Mucosa of stomach (tissue), 1 donor: ENCODE results near the gene DNAH2.

Experiments
- H3K27me3 ChIP-seq: one replicate; pipeline ENCODE4 v1.7.0; 2013; ENCODE audit warnings: mild to moderate bottlenecking, low read length; ENCODE audit not compliant: control insufficient read depth, insufficient read depth
- H3K36me3 ChIP-seq: one replicate; pipeline ENCODE4 v1.7.0; 2013; ENCODE audit warnings: low read length; ENCODE audit not compliant: control insufficient read depth, insufficient read depth
- H3K4me1 ChIP-seq: one replicate; pipeline ENCODE4 v1.7.0; 2013; ENCODE audit warnings: mild to moderate bottlenecking, low read length; ENCODE audit not compliant: control insufficient read depth, insufficient read depth
- H3K4me3 ChIP-seq: one replicate; pipeline ENCODE4 v1.7.0; 2013; ENCODE audit warnings: low read length
- H3K9ac ChIP-seq: one replicate; pipeline ENCODE4 v1.7.0; 2013; ENCODE audit warnings: mild to moderate bottlenecking, low read length, moderate library complexity
- H3K9me3 ChIP-seq: one replicate; pipeline ENCODE4 v1.7.0; 2013; ENCODE audit warnings: mild to moderate bottlenecking, low read length, moderate library complexity; ENCODE audit not compliant: control insufficient read depth
- donor health status: Pancreatic carcinoma.

Gene DNAH2

GRCh38 chr17:7834957-7835813 lies 117.6 kb downstream of the DNAH2 start:
- Histone ChIP-seq H3K4me1 (peaks cover 35% of the 10 kb centered on the region), H3K4me3 (peak overlapping the region; percentile 78)

GRCh38 chr17:7835814-7836595 lies 118.5 kb downstream of the DNAH2 start:
- Histone ChIP-seq H3K27me3 (peaks cover 5% of the 10 kb centered on the region), H3K4me3 (peak overlapping the region; percentile 78), H3K9me3 (no peaks in the 10 kb centered on the region), H3K9ac (peak overlapping the region; percentile 90), H3K36me3 (no peaks in the 10 kb centered on the region), H3K4me1 (peaks cover 36% of the 10 kb centered on the region)

More at GRCh38 chr17:7834957-7835813, 117.6 kb downstream of the DNAH2 start:
- no peaks in the 10 kb centered on the region for H3K36me3 ChIP-seq
- no peaks in the 10 kb centered on the region for H3K9me3 ChIP-seq
- peaks cover 5% of the 10 kb centered on the region for H3K27me3 ChIP-seq
- peak overlapping the region; percentile 90 for H3K9ac ChIP-seq

GRCh38 chr17:7836596-7837407 lies 119.3 kb downstream of the DNAH2 start:
- peaks cover 5% of the 10 kb centered on the region for H3K27me3 ChIP-seq
- peaks cover 41% of the 10 kb centered on the region for H3K4me1 ChIP-seq
- no peaks in the 10 kb centered on the region for H3K36me3 ChIP-seq
- H3K4me3 ChIP-seq = peak overlapping the region; percentile 78
- H3K9me3 ChIP-seq = no peaks in the 10 kb centered on the region
- H3K9ac ChIP-seq = peak overlapping the region; percentile 90

- H3K27me3 ChIP-seq = peaks cover 5% of the 10 kb centered on the region
- peak overlapping the region; percentile 78 for H3K4me3 ChIP-seq
- no peaks in the 10 kb centered on the region for H3K36me3 ChIP-seq
- H3K4me1 ChIP-seq = peaks cover 41% of the 10 kb centered on the region
- H3K9ac ChIP-seq = peak overlapping the region; percentile 90
- H3K9me3 ChIP-seq = no peaks in the 10 kb centered on the region
Observed at GRCh38 chr17:7837408-7838088, 120.0 kb downstream of the DNAH2 start.

- Histone ChIP-seq H3K9ac (peak overlapping the region; percentile 90), H3K4me1 (peaks cover 37% of the 10 kb centered on the region), H3K9me3 (no peaks in the 10 kb centered on the region), H3K4me3 (no peak overlapping the region), H3K36me3 (no peaks in the 10 kb centered on the region), H3K27me3 (no peaks in the 10 kb centered on the region)
Observed at GRCh38 chr17:7838090-7839075, 120.8 kb downstream of the DNAH2 start.

GRCh38 chr17:7839190-7839875 lies 121.8 kb downstream of the DNAH2 start:
- H3K4me1 ChIP-seq = peaks cover 33% of the 10 kb centered on the region
- H3K4me3 ChIP-seq = no peak overlapping the region
- no peaks in the 10 kb centered on the region for H3K27me3 ChIP-seq
- H3K9ac ChIP-seq = peak overlapping the region; percentile 10
- H3K36me3 ChIP-seq = no peaks in the 10 kb centered on the region
- H3K9me3 ChIP-seq = no peaks in the 10 kb centered on the region

GRCh38 chr17:7839876-7840261 lies 122.3 kb downstream of the DNAH2 start:
- Histone ChIP-seq H3K9me3 (no peaks in the 10 kb centered on the region), H3K36me3 (no peaks in the 10 kb centered on the region), H3K4me3 (no peak overlapping the region), H3K4me1 (peaks cover 34% of the 10 kb centered on the region), H3K27me3 (no peaks in the 10 kb centered on the region), H3K9ac (no peak overlapping the region)

- Histone ChIP-seq H3K4me1 (peaks cover 40% of the 10 kb centered on the region), H3K9ac (no peak overlapping the region), H3K9me3 (no peaks in the 10 kb centered on the region), H3K4me3 (no peak overlapping the region), H3K36me3 (no peaks in the 10 kb centered on the region), H3K27me3 (no peaks in the 10 kb centered on the region)
Observed at GRCh38 chr17:7840441-7840840, 122.9 kb downstream of the DNAH2 start.

- H3K36me3 ChIP-seq = no peaks in the 10 kb centered on the region
- no peaks in the 10 kb centered on the region for H3K9me3 ChIP-seq
- no peaks in the 10 kb centered on the region for H3K27me3 ChIP-seq
- H3K4me3 ChIP-seq = no peak overlapping the region
- peak overlapping the region; percentile 96 for H3K9ac ChIP-seq
- H3K4me1 ChIP-seq = peaks cover 43% of the 10 kb centered on the region
Observed at GRCh38 chr17:7840875-7841274, 123.3 kb downstream of the DNAH2 start.

GRCh38 chr17:7841396-7841914 lies 123.9 kb downstream of the DNAH2 start:
- Histone ChIP-seq H3K4me1 (peaks cover 43% of the 10 kb centered on the region), H3K9me3 (no peaks in the 10 kb centered on the region), H3K36me3 (no peaks in the 10 kb centered on the region), H3K4me3 (peak overlapping the region; percentile 48), H3K27me3 (no peaks in the 10 kb centered on the region), H3K9ac (peak overlapping the region; percentile 96)
